ENCODE measurements around the gene LCLAT1.

Gene LCLAT1

DNA sequence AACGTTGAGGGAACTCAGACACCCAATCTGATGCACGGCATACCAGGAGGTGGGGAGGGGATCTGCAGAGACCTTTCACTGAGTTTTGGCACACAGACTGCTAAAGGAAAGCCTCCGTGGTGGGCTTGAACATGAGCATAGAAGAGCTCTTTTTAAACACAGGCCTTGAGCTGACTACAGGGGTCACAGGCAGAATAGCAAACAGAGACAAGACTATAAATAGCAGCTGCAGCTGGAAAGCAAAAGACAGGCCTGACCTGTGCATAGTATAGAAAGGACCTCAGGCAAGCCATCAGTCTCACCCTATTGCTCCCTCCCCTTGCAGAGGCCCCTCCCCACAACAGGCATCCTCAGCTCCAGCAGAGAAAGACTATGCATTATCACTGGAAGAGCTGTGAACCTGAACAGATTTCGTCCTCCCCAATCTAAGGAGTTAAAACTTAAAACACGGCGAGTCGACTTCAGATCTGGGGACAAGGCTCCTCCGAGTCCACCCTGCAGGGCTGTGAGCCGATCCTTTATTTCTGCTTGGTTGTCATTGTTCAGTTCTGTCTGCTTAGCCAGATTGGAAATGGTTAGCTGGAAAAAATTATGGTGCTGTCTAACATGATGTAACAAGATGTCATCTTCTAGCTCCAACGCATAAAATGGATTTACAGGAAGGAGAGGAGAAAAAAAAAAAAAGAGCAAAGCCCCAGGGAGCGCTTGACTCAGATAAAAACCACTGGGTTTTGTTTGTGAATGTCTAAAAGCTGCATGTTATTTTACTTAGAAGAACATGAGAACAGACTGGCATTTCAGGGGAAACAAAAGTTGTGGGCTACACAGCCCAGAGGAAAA, 25.2 kb upstream of the LCLAT1 start:
- ChIA-PET CTCF (interaction anchor here (0.6 to 1.7 kb wide), 6 partner anchors 12 to 752 kb away, joined by 3 to 9 read pairs (median 4); no protein-coding TSS in a partner anchor), POLR2A (interaction anchor here (0.6 to 1.9 kb wide), 4 partner anchors 25 to 191 kb away, joined by 3 to 6 read pairs (median 4); partner anchors contain the start of genes LBH and LCLAT1)
- H3K27ac ChIP-seq (ENCODE audit: extremely low read depth, low read depth, low read length) = peak overlapping the region; percentile 44; the same call in 1 of the 2 replicates
- TF ChIP-seq ZNF10 (tag by site-specific recombination; IDR thresholded peaks at IDR 0.05) (no peak), ZBTB21 (tag by site-specific recombination; IDR thresholded peaks at IDR 0.05) (0 out of 2 replicates have a peak, but pooled peaks have one; percentile 42), SP2 (tag by site-specific recombination; IDR thresholded peaks at IDR 0.05) (no peak), ZNF274 (IDR thresholded peaks at IDR 0.05; ENCODE audit: low read length) (no peak), ZNF274 (tag by site-specific recombination; IDR thresholded peaks at IDR 0.05; ENCODE audit: borderline replicate concordance) (no peak), ZNF423 (tag by site-specific recombination; IDR thresholded peaks at IDR 0.05) (no peak), KLF9 (tag by site-specific recombination; IDR thresholded peaks at IDR 0.05; ENCODE audit: low read depth) (no peak), GLIS2 (tag by site-specific recombination; IDR thresholded peaks at IDR 0.05) (no peak), SETDB1 (IDR thresholded peaks at IDR 0.05; ENCODE audit: insufficient read length, low read length) (no peak), ZNF501 (tag by site-specific recombination; IDR thresholded peaks at IDR 0.05) (no peak), ZNF791 (tag by site-specific recombination; IDR thresholded peaks at IDR 0.05) (no peak), ZNF211 (tag by site-specific recombination; IDR thresholded peaks at IDR 0.05; ENCODE audit: low read depth) (no peak), ZNF133 (tag by site-specific recombination; IDR thresholded peaks at IDR 0.05) (no peak), ZNF670 (tag by site-specific recombination; IDR thresholded peaks at IDR 0.05; ENCODE audit: low read depth) (no peak), KLF8 (tag by site-specific recombination; IDR thresholded peaks at IDR 0.05) (no peak), ZBTB17 (tag by site-specific recombination; IDR thresholded peaks at IDR 0.05) (peak; percentile 97), ZNF350 (tag by site-specific recombination; IDR thresholded peaks at IDR 0.05) (no peak), GFI1B (tag by site-specific recombination; IDR thresholded peaks at IDR 0.05) (no peak)
- TF ChIP-seq, protein P1, sequence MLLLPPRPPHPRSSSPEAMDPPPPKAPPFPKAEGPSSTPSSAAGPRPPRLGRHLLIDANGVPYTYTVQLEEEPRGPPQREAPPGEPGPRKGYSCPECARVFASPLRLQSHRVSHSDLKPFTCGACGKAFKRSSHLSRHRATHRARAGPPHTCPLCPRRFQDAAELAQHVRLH (tag by site-specific recombination; IDR thresholded peaks at IDR 0.05) = no peak
- TF ChIP-seq, protein P2, sequence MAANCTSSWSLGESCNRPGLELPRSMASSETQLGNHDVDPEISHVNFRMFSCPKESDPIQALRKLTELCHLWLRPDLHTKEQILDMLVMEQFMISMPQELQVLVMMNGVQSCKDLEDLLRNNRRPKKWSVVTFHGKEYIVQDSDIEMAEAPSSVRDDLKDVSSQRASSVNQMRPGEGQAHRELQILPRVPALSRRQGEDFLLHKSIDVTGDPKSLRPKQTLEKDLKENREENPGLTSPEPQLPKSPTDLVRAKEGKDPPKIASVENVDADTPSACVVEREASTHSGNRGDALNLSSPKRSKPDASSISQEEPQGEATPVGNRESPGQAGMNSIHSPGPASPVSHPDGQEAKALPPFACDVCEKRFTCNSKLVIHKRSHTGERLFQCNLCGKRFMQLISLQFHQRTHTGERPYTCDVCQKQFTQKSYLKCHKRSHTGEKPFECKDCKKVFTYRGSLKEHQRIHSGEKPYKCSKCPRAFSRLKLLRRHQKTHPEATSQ (tag by site-specific recombination; IDR thresholded peaks at IDR 0.05) = no peak
- TF ChIP-seq, protein P3, sequence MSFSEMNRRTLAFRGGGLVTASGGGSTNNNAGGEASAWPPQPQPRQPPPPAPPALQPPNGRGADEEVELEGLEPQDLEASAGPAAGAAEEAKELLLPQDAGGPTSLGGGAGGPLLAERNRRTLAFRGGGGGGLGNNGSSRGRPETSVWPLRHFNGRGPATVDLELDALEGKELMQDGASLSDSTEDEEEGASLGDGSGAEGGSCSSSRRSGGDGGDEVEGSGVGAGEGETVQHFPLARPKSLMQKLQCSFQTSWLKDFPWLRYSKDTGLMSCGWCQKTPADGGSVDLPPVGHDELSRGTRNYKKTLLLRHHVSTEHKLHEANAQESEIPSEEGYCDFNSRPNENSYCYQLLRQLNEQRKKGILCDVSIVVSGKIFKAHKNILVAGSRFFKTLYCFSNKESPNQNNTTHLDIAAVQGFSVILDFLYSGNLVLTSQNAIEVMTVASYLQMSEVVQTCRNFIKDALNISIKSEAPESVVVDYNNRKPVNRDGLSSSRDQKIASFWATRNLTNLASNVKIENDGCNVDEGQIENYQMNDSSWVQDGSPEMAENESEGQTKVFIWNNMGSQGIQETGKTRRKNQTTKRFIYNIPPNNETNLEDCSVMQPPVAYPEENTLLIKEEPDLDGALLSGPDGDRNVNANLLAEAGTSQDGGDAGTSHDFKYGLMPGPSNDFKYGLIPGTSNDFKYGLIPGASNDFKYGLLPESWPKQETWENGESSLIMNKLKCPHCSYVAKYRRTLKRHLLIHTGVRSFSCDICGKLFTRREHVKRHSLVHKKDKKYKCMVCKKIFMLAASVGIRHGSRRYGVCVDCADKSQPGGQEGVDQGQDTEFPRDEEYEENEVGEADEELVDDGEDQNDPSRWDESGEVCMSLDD (tag by site-specific recombination; IDR thresholded peaks at IDR 0.05) = no peak
- TF ChIP-seq, protein P4, sequence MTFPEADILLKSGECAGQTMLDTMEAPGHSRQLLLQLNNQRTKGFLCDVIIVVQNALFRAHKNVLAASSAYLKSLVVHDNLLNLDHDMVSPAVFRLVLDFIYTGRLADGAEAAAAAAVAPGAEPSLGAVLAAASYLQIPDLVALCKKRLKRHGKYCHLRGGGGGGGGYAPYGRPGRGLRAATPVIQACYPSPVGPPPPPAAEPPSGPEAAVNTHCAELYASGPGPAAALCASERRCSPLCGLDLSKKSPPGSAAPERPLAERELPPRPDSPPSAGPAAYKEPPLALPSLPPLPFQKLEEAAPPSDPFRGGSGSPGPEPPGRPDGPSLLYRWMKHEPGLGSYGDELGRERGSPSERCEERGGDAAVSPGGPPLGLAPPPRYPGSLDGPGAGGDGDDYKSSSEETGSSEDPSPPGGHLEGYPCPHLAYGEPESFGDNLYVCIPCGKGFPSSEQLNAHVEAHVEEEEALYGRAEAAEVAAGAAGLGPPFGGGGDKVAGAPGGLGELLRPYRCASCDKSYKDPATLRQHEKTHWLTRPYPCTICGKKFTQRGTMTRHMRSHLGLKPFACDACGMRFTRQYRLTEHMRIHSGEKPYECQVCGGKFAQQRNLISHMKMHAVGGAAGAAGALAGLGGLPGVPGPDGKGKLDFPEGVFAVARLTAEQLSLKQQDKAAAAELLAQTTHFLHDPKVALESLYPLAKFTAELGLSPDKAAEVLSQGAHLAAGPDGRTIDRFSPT (tag by site-specific recombination; IDR thresholded peaks at IDR 0.05) = no peak
- TF ChIP-seq, protein P5, sequence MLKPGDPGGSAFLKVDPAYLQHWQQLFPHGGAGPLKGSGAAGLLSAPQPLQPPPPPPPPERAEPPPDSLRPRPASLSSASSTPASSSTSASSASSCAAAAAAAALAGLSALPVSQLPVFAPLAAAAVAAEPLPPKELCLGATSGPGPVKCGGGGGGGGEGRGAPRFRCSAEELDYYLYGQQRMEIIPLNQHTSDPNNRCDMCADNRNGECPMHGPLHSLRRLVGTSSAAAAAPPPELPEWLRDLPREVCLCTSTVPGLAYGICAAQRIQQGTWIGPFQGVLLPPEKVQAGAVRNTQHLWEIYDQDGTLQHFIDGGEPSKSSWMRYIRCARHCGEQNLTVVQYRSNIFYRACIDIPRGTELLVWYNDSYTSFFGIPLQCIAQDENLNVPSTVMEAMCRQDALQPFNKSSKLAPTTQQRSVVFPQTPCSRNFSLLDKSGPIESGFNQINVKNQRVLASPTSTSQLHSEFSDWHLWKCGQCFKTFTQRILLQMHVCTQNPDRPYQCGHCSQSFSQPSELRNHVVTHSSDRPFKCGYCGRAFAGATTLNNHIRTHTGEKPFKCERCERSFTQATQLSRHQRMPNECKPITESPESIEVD (tag by site-specific recombination; IDR thresholded peaks at IDR 0.05) = peak; percentile 87
- TF ChIP-seq, protein P6, sequence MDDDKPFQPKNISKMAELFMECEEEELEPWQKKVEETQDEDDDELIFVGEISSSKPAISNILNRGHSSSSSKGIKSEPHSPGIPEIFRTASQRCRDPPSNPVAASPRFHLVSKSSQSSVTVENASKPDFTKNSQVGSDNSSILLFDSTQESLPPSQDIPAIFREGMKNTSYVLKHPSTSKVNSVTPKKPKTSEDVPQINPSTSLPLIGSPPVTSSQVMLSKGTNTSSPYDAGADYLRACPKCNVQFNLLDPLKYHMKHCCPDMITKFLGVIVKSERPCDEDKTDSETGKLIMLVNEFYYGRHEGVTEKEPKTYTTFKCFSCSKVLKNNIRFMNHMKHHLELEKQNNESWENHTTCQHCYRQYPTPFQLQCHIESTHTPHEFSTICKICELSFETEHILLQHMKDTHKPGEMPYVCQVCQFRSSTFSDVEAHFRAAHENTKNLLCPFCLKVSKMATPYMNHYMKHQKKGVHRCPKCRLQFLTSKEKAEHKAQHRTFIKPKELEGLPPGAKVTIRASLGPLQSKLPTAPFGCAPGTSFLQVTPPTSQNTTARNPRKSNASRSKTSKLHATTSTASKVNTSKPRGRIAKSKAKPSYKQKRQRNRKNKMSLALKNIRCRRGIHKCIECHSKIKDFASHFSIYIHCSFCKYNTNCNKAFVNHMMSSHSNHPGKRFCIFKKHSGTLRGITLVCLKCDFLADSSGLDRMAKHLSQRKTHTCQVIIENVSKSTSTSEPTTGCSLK (tag by site-specific recombination; IDR thresholded peaks at IDR 0.05) = no peak
- TF ChIP-seq, protein P7, sequence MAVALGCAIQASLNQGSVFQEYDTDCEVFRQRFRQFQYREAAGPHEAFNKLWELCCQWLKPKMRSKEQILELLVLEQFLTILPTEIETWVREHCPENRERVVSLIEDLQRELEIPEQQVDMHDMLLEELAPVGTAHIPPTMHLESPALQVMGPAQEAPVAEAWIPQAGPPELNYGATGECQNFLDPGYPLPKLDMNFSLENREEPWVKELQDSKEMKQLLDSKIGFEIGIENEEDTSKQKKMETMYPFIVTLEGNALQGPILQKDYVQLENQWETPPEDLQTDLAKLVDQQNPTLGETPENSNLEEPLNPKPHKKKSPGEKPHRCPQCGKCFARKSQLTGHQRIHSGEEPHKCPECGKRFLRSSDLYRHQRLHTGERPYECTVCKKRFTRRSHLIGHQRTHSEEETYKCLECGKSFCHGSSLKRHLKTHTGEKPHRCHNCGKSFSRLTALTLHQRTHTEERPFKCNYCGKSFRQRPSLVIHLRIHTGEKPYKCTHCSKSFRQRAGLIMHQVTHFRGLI (tag by site-specific recombination; IDR thresholded peaks at IDR 0.05) = no peak

More for the DNA sequence above, 25.2 kb upstream of the LCLAT1 start:
- no peak overlapping the region for H3K4me3 ChIP-seq (ENCODE audit: low read depth, low read length)
- H3K36me3 ChIP-seq (ENCODE audit: control insufficient read depth in 2 of 2, insufficient read depth in 1 of 2, low read length in 2 of 2) = no peaks in the 10 kb centered on the region
- H3K9me3 ChIP-seq (ENCODE audit: control insufficient read depth, insufficient read depth, low read depth, low read length) = no peaks in the 10 kb centered on the region
- peaks cover 8% of the 10 kb centered on the region; the same call in 1 of the 2 replicates for H3K4me1 ChIP-seq (ENCODE audit: control insufficient read depth, insufficient read depth, low read length)

Measured in HEK293 (cell line).